Glomerular visceral epithelial cell (primary cell): Measurements from ENCODE around the gene CTDP1.
A peak's percentile ranks its signal among the peaks of the same experiment; 100 is the strongest.

ENCODE experiments used
- DNase-seq: peaks from one replicate; pipeline ENCODE4 v3.0.0-alpha.2; 2016; ENCODE audit errors: extremely low spot score

CTDP1 gene

DNA sequence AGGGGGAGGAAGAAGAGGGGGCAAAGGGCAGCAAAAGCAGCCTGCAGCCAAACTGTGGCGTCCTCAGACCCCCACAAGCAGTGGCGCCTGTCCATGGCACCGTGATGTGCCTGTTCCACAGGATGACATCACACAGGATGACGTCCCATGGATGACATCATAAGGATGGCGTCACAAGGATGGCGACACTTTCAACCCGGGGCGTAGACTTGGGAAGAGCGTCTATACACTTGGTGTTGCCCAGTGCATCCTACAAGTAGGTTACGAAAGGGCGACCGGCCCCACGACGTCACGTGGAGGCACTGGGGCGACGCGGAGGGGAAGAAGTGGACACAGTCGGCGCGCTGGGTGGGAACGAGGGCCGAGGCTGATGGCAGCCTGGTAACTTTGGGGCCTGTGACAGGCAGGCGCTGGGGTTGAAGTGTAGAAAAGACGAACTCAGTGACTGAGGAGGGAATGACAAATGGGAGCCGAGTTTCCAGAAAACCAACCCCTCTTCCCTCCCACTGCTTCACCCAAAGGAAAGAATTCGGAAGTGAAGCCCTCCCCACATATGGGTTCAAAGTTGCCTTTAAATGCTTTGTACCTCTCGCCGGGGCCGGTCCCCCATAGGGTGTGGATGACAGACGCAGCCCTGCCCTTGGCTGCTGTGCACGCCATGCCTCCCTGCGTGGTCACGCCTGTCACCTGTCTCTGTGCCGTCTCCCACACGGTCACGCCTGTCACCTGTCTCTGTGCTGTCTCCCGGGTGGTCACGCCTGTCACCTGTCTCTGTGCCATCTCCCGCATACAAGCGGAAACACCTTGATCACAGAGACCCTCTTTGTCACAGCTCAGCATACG, 104.7 kb downstream of the CTDP1 start:
- no peak for DNase-seq

DNA sequence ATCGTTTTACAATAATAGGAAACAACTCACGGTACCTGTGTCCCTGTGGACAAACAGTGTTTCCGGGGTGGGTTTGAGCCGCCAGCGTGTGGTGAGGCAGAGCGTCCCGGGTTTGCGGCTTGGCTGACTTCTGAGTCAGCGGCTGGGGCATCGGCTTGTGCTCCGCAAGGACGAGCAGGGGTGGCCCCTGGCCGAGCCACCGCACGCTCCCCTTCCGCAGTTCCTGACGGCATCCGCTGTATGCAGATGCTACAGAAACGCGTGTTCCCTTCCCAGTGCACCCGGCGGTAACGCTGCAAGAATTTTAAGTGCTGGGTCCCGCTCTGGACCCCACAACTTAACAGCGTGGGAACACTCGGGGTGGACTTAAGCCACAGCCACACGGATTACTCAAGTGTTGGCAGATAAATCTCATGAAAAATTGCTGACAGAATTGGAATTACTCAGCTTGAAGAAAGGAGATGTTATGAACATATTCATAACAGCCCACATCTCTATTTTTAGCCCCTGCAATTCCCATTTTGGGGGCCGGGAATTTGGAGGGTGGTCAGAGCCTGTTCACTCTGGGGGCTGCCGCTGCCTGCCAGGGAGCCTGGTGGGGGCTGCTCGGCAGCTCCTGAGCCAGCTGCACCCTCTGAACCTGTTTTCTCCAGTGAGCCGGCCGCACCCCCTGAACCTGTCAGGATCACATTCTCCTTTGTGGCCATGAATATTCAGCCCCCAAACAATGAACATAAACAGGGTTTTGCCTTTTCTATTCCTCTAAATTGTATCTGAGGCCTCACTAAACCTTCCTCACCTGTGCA, 105.6 kb downstream of the CTDP1 start:
- DNase-seq: peak; percentile 80

DNA sequence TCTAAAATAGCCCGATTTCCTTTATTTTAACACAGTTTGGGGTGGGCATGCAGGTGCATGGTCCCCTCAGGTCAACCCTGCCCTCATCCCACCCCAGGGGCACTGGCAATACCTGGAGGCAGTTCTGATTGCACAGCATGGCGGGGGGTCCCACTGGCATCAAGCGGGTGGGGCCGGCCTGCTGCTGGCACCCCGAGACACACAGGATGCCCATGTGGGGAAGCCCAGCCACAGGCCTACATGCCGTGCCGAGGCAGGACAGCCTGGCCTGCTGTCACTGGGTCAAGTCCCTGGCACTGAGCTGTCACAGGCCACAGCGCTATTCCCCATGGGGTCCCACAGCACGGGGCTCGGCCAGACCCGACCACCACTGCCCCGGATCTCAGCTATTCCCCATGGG, 106.2 kb downstream of the CTDP1 start:
- no peak for DNase-seq

- DNase-seq: no peak
These were observed 106.7 kb downstream of the CTDP1 start for GRCh38 chr18:79786304-79786703.

DNA sequence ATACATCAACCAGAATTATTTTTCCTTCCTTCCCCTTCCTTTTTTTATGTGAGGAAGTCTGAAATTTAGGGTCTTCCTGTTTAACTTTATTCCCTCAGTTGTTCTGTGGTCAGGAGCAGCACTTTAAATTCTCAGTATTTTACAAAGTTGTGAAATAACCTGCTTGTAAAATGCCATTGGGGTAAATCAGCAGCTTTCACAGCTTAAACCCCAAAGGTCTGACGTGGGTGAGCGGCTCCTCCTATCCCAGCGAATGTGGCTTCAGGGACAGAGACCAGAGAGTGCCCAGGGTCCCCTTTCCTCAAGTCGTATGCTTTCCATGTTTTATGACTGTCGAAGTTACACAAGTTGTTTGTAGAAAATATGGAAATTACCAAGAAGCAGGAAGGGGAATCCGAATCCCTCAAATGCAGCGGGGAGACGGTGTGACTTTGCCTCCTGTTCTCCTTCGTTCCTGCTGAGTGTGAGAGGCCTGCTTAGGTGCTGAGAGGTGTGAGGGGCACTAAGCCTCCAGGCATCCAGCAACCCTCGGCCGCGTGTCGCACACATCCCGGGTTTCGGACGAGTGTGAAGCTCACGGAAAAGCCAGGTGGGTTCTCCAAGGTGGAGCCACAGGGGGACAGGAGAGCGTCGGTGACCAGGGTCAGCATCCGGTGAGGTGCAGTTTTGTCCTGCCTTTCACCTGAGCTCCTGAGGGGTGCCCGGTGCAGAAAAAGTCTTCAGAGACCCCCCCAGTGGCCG, 107.4 kb downstream of the CTDP1 start:
- DNase-seq: peak; percentile 10

- DNase-seq: no peak
These were observed 107.9 kb downstream of the CTDP1 start for GRCh38 chr18:79787527-79787864.

DNA sequence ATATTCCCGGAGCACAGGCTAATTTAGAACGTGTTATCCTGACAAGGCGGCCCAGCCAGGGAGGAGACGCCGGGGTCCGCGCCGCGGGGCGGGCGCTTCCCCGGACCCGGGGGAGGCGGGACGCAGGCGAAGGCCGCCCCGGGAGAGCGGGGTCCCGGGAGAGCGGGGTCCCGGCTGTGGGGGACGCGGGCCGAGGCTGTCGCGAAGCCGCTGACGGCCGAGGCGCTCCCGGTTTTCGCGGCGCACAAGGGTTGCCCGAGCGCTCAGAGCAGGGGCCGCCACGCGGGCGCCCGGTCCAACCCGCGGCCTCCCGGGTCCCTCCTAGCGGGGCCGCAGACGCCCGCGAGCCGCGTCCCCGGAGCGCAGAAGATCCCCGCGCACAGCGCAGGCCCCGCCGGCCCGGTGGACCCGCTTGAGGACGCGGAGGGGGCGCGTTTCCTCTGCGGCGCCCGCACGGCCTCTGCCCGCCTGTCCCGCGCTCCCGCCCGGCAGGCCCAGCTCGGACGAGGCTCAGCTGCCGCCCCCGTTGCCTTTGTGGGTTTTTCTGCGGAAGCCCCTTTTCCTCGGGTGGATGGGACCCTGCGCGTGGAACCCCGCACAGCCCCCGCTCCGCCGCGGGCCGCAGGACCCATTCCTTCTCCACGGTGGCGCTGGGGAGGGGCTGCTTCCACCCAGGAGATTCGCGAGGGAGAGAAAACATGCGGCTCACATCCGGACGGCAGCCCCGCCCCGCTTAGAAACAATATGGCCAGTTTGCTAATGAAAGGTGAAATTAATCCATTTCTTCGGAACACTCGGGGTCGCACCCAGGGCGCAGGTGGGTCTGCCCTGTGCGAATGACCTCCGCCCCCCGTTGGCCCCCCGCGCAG, 108.5 kb downstream of the CTDP1 start:
- no peak for DNase-seq

- no peak for DNase-seq
These were observed 109.1 kb downstream of the CTDP1 start for GRCh38 chr18:79788734-79789085.

- no peak for DNase-seq
These were observed 109.7 kb downstream of the CTDP1 start for GRCh38 chr18:79789091-79789891.

- no peak for DNase-seq
These were observed 110.6 kb downstream of the CTDP1 start for GRCh38 chr18:79789901-79790890.

DNA sequence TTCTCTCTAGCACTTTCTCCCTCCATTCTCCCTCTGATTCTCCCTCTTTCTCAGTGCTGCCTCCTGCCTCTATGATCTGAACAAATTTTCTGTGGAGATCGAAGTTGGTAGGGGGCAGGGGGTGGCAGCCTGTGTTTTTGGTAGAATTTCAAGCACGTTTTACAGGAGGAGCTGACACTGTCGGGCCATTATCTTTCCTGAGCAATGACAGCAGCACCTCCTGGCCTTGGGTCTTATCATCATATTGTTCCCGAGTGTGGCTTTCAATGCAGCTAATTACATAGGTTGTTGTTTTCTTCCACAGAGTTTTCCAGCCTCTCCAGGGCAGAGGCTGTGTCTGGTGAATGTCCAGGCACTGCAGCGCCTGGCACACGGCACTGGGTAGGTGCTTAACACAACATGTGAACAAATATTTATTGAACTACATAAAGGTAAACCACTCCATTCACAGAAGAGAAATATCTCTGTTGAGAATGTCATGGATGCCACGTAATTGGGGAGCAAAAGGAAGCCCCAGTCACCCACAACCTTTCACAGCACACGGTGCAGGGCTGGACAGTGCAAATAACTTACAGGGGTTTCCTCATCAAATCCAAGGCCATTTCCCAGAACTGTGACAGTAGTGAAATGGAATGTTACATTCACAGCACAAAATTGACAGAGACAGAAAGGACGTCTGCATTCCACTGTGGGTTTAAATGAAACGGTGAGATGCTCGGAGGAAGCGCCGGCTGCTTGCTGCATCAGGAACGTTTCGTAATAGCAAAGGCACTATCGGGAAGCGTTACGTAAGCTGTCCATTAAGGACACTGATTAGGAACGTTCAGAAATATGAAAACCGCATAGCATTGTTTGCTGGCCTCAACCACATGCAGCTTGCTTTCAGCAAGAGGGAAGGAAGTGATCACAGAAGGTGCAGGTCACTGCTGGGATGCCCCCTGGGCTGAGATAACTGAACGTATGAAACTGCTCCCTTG, 111.7 kb downstream of the CTDP1 start:
- DNase-seq: peak; percentile 94

DNA sequence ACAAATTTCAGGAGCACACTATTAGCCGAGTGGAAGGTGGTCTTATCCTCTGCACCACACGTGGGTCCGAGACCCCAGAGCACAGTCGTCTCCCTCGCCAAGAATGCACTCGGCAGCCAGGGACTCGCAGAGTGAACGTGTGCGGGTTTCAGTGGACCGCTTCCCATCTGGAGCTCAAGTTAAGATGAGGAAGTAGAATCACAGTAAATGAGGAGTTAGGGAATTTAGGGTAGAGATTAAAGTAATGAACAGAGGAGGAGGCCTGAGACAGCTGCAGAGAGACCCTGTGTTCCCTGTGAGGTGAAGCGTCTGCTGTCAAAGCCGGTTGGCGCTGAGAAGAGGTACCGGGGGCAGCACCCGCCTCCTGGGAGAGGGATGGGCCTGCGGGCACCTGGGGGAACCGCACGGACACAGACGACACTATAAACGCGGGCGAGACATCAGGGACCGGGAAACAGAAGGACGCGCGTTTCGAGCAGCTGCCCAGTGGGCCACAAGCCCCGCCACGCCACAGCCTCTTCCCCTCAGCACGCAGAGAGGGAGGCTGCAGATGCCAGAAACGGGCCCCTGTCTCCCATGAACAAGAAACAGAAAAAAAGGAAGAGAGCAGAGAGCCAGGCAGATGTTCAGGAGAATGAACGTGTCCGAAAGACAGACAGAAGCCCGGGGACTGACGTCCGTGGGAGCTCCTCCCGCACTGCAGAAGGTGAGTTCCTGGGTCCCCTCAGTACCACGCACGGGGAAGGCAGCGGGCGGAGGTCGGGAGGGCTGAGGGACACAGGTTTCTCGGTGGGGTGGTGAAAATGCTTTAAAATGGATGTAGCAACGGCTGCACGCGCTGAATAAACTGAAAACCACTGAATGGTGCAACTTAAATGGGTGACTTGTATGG, 112.7 kb downstream of the CTDP1 start:
- no peak for DNase-seq

DNA sequence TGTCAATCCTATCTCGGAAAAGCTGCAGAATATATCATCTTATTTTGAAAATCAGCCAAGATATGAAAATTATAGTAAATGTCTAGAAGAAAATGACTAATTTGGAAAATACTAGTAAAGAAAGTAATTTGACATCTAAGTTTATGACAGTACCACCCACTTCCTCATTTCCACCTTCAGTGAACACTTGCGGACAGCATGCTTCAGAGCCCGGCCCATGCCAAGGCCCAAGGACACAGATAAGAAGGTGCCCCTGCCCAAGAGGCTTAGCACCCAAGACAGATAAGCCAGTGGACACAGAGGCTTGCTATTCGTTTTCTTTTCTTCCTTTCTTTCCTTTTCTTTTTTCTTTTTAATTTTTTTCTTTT, 113.4 kb downstream of the CTDP1 start:
- no peak for DNase-seq

- no peak for DNase-seq
These were observed 115.2 kb downstream of the CTDP1 start for GRCh38 chr18:79794846-79795245.

DNA sequence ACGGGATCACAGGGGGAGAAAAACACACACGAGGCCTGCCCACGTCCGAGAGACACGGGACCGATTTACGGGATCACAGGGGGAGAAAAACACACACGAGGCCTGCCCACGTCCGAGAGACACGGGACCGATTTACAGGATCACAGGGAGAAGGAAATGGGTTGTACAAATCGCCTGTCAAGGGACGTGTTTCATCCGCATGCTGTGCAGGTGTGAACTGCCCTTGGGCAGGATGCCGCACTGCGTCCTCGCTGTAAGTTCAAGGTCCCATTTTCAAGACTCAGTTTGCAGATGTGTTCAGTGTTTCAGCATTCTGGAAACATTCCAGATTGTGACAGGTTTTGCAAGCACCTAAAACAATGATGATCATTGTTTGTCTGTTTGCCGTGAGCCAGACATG, 115.8 kb downstream of the CTDP1 start:
- no peak for DNase-seq

DNA sequence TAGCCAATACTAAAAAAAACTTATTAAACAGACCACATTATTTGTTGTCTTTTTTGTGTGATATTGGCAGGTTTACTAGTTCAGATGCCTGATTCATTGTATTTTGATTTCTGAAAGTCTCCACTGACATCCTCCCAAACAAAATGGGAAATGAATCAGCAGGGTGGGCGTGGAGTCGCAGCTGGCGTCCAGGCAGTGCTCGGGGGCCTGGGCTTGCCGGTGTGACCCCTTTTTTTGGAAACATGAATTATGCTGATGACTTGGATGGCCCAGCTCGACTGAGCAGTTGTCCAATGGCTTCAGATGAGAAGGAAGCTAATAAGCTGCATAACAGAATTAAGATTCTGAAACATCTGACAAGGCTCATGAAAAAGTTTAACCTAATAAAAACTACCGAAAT, 116.4 kb downstream of the CTDP1 start:
- DNase-seq: no peak
